A549 treated with dexamethasone at 1 μM for 4 hours (cell line): ENCODE results near the gene RBFOX1. TPM values are rescaled to one million over a fixed set of nuclear protein-coding genes. Genes with fewer than 3 reads are reported as not detected.

Experiments
- total RNA-seq: library from RNA; stranded (reverse); fragments of 200-300 nt; extraction: Qiagen RNA extraction; gene quantifications from 5 replicates; pipeline ENCODE4 v1.2.3, GENCODE V29; 2022

The RBFOX1 gene
- total RNA-seq, result not detected in 5 replicates

DNA sequence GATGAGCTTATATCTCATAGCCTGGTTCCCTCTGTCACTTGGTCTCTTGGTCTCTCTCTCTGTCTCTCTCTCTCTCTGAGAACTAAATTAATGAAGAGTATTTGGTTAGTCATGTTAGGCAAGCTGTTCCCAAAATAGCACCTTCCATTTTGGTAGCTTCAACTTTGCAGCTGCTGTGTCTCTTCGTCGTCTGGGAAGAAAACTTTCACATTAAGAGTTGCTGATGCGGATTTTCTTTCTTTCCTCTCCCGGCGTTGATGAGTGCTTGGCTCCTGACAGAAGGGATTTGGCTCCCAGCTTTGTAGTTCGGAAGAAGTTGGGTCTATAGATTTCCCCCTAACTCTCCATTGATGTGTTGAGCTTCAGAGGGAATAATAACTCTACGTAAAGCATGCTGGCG lies at the start of gene RBFOX1:
Gene RBFOX1, plus strand, starts transcription at position 235 of the 400 bp plus-strand sequence.

